Mucosa of stomach (tissue), 1 donor: ENCODE data around the gene SELP.

Source experiments
- H3K27me3 ChIP-seq: one replicate; pipeline ENCODE4 v1.7.0; 2013; ENCODE audit warnings: mild to moderate bottlenecking, low read length; ENCODE audit not compliant: control insufficient read depth, insufficient read depth
- H3K36me3 ChIP-seq: one replicate; pipeline ENCODE4 v1.7.0; 2013; ENCODE audit warnings: low read length; ENCODE audit not compliant: control insufficient read depth, insufficient read depth
- H3K4me1 ChIP-seq: one replicate; pipeline ENCODE4 v1.7.0; 2013; ENCODE audit warnings: mild to moderate bottlenecking, low read length; ENCODE audit not compliant: control insufficient read depth, insufficient read depth
- H3K4me3 ChIP-seq: one replicate; pipeline ENCODE4 v1.7.0; 2013; ENCODE audit warnings: low read length
- H3K9ac ChIP-seq: one replicate; pipeline ENCODE4 v1.7.0; 2013; ENCODE audit warnings: mild to moderate bottlenecking, low read length, moderate library complexity
- H3K9me3 ChIP-seq: one replicate; pipeline ENCODE4 v1.7.0; 2013; ENCODE audit warnings: mild to moderate bottlenecking, low read length, moderate library complexity; ENCODE audit not compliant: control insufficient read depth
- donor health status: Pancreatic carcinoma.

Gene SELP

GRCh38 chr1:169565335-169566271, 64.3 kb downstream of the SELP start:
- Histone ChIP-seq H3K9ac (no peak overlapping the region), H3K4me3 (no peak overlapping the region), H3K9me3 (no peaks in the 10 kb centered on the region)

GRCh38 chr1:169563650-169564049, 66.3 kb downstream of the SELP start:
- Histone ChIP-seq H3K27me3 (no peaks in the 10 kb centered on the region), H3K4me3 (no peak overlapping the region), H3K9me3 (no peaks in the 10 kb centered on the region), H3K4me1 (peaks cover 27% of the 10 kb centered on the region), H3K36me3 (no peaks in the 10 kb centered on the region), H3K9ac (no peak overlapping the region)

More at GRCh38 chr1:169565335-169566271, 64.3 kb downstream of the SELP start:
- peaks cover 38% of the 10 kb centered on the region for H3K4me1 ChIP-seq
- no peaks in the 10 kb centered on the region for H3K36me3 ChIP-seq
- H3K27me3 ChIP-seq, result no peaks in the 10 kb centered on the region

GRCh38 chr1:169563019-169563615, 66.8 kb downstream of the SELP start:
- H3K9ac ChIP-seq, result no peak overlapping the region
- no peak overlapping the region for H3K4me3 ChIP-seq
- no peaks in the 10 kb centered on the region for H3K27me3 ChIP-seq
- peaks cover 24% of the 10 kb centered on the region for H3K4me1 ChIP-seq
- H3K9me3 ChIP-seq, result no peaks in the 10 kb centered on the region
- H3K36me3 ChIP-seq, result no peaks in the 10 kb centered on the region

GRCh38 chr1:169561692-169562091, 68.2 kb downstream of the SELP start:
- Histone ChIP-seq H3K4me1 (peaks cover 20% of the 10 kb centered on the region), H3K36me3 (no peaks in the 10 kb centered on the region), H3K27me3 (no peaks in the 10 kb centered on the region)

GRCh38 chr1:169557131-169557530, 72.8 kb downstream of the SELP start:
- H3K4me1 ChIP-seq, result no peaks in the 10 kb centered on the region
- H3K27me3 ChIP-seq, result no peaks in the 10 kb centered on the region
- no peak overlapping the region for H3K9ac ChIP-seq
- no peak overlapping the region for H3K4me3 ChIP-seq
- no peaks in the 10 kb centered on the region for H3K36me3 ChIP-seq
- H3K9me3 ChIP-seq, result no peaks in the 10 kb centered on the region

More at GRCh38 chr1:169561692-169562091, 68.2 kb downstream of the SELP start:
- Histone ChIP-seq H3K9ac (no peak overlapping the region), H3K4me3 (no peak overlapping the region), H3K9me3 (no peaks in the 10 kb centered on the region)

GRCh38 chr1:169550294-169550693, 79.6 kb downstream of the SELP start:
- Histone ChIP-seq H3K4me3 (no peak overlapping the region), H3K4me1 (no peaks in the 10 kb centered on the region), H3K9me3 (no peaks in the 10 kb centered on the region), H3K27me3 (no peaks in the 10 kb centered on the region), H3K36me3 (no peaks in the 10 kb centered on the region), H3K9ac (no peak overlapping the region)

- Histone ChIP-seq H3K4me1 (no peaks in the 10 kb centered on the region), H3K9me3 (no peaks in the 10 kb centered on the region), H3K36me3 (no peaks in the 10 kb centered on the region), H3K27me3 (no peaks in the 10 kb centered on the region), H3K9ac (no peak overlapping the region), H3K4me3 (no peak overlapping the region)
Measured at GRCh38 chr1:169548282-169548681, 81.6 kb downstream of the SELP start.

GRCh38 chr1:169546087-169546995, 83.6 kb downstream of the SELP start:
- no peak overlapping the region for H3K4me3 ChIP-seq
- H3K27me3 ChIP-seq, result no peaks in the 10 kb centered on the region
- no peaks in the 10 kb centered on the region for H3K9me3 ChIP-seq
- H3K36me3 ChIP-seq, result no peaks in the 10 kb centered on the region
- H3K9ac ChIP-seq, result no peak overlapping the region
- H3K4me1 ChIP-seq, result no peaks in the 10 kb centered on the region

GRCh38 chr1:169545472-169545871, 84.5 kb downstream of the SELP start:
- H3K4me1 ChIP-seq, result no peaks in the 10 kb centered on the region
- H3K9ac ChIP-seq, result no peak overlapping the region
- no peaks in the 10 kb centered on the region for H3K27me3 ChIP-seq
- H3K36me3 ChIP-seq, result no peaks in the 10 kb centered on the region
- H3K4me3 ChIP-seq, result no peak overlapping the region
- no peaks in the 10 kb centered on the region for H3K9me3 ChIP-seq

GRCh38 chr1:169538998-169539871, 90.7 kb downstream of the SELP start:
- H3K27me3 ChIP-seq, result no peaks in the 10 kb centered on the region
- H3K36me3 ChIP-seq, result no peaks in the 10 kb centered on the region
- H3K4me3 ChIP-seq, result no peak overlapping the region
- peaks cover 6% of the 10 kb centered on the region for H3K4me1 ChIP-seq
- no peaks in the 10 kb centered on the region for H3K9me3 ChIP-seq
- H3K9ac ChIP-seq, result no peak overlapping the region
